Mesenchymal stem cell (in vitro differentiated cells and primary cell): ENCODE results near the gene PTCHD1. TPM values are rescaled to one million over a fixed set of nuclear protein-coding genes. Genes with fewer than 3 reads are reported as not detected.

Experiments
- DNase-seq: peaks from one replicate; pipeline ENCODE4 v3.0.0-alpha.2; 2013
- H2AFZ ChIP-seq: one replicate; pipeline ENCODE4 v1.6.1; 2013; ENCODE audit warnings: low read depth, mild to moderate bottlenecking, control low read depth, inconsistent platforms, low read length, moderate library complexity
- H2AK5ac ChIP-seq: 2 replicates; pipeline ENCODE4 v1.6.1; 2013; ENCODE audit warnings: low read length, moderate library complexity, mild to moderate bottlenecking, inconsistent platforms; ENCODE audit not compliant: severe bottlenecking
- H2BK120ac ChIP-seq: one replicate; pipeline ENCODE4 v1.6.1; 2013; ENCODE audit warnings: low read depth, mild to moderate bottlenecking, inconsistent platforms, low read length, moderate library complexity
- H2BK12ac ChIP-seq, 2 experiments: one replicate each; pipeline ENCODE4 v1.6.1; 2013; ENCODE audit warnings: inconsistent platforms in 2 of 2, low read length in 2 of 2, mild to moderate bottlenecking in 2 of 2, moderate library complexity in 2 of 2, control low read depth in 1 of 2
- H2BK15ac ChIP-seq: one replicate; pipeline ENCODE4 v1.6.1; 2013; ENCODE audit warnings: mild to moderate bottlenecking, low read depth, inconsistent platforms; ENCODE audit not compliant: poor library complexity, severe bottlenecking
- H2BK5ac ChIP-seq: 2 replicates; pipeline ENCODE4 v1.6.1; 2013; ENCODE audit warnings: low read depth, mild to moderate bottlenecking, low read length, control low read depth, inconsistent platforms; ENCODE audit not compliant: poor library complexity, severe bottlenecking
- H3K14ac ChIP-seq, 2 experiments: one replicate each; pipeline ENCODE4 v1.6.1; 2013; ENCODE audit warnings: inconsistent platforms in 2 of 2, low read length in 2 of 2, control low read depth in 1 of 2, mild to moderate bottlenecking in 1 of 2, moderate library complexity in 1 of 2
- H3K18ac ChIP-seq, 2 experiments: one replicate each; pipeline ENCODE4 v1.6.1; 2013; ENCODE audit warnings: inconsistent platforms in 2 of 2, low read length in 2 of 2, control low read depth in 1 of 2, low read depth in 1 of 2, mild to moderate bottlenecking in 1 of 2
- H3K23ac ChIP-seq, 2 experiments: one replicate each; pipeline ENCODE4 v1.6.1; 2013; ENCODE audit warnings: inconsistent platforms in 2 of 2, low read length in 2 of 2, mild to moderate bottlenecking in 2 of 2, moderate library complexity in 2 of 2, control low read depth in 1 of 2
- H3K27ac ChIP-seq: 2 replicates; pipeline ENCODE4 v1.5.1; 2013; ENCODE audit warnings: mild to moderate bottlenecking, moderate library complexity, low read length, control low read depth, inconsistent platforms; ENCODE audit not compliant: poor library complexity, severe bottlenecking
- H3K27me3 ChIP-seq, 2 experiments: 2 replicates each; pipeline versions ENCODE4 v1.6.1 to v1.7.0; 2013; ENCODE audit warnings: low read length in 2 of 2, mild to moderate bottlenecking in 2 of 2, moderate library complexity in 2 of 2, control low read depth in 1 of 2, inconsistent platforms in 1 of 2; ENCODE audit not compliant: control insufficient read depth in 1 of 2, insufficient read depth in 1 of 2
- H3K36me3 ChIP-seq, 2 experiments: 2 replicates each; pipeline versions ENCODE4 v1.6.1 to v1.7.0; 2013; ENCODE audit warnings: low read length in 2 of 2, control low read depth in 1 of 2, inconsistent platforms in 1 of 2, low read depth in 1 of 2, mild to moderate bottlenecking in 1 of 2; ENCODE audit not compliant: insufficient read depth in 2 of 2, control insufficient read depth in 1 of 2
- H3K4ac ChIP-seq, 2 experiments: one replicate each; pipeline ENCODE4 v1.6.1; 2013; ENCODE audit warnings: inconsistent platforms in 2 of 2, low read length in 2 of 2, mild to moderate bottlenecking in 2 of 2, moderate library complexity in 2 of 2, control low read depth in 1 of 2, low read depth in 1 of 2
- H3K4me1 ChIP-seq: 2 replicates; pipeline ENCODE4 v1.6.1; 2013; ENCODE audit warnings: low read depth, low read length, control low read depth; ENCODE audit not compliant: control insufficient read depth, insufficient read depth
- H3K4me2 ChIP-seq: 2 replicates; pipeline ENCODE4 v1.6.1; 2013; ENCODE audit warnings: low read length, mild to moderate bottlenecking, inconsistent platforms; ENCODE audit not compliant: poor library complexity, severe bottlenecking
- H3K4me3 ChIP-seq, 2 experiments: 2 replicates each; pipeline versions ENCODE4 v1.5.1 to v1.7.0; 2013; ENCODE audit warnings: low read length in 2 of 2, mild to moderate bottlenecking in 2 of 2, control low read depth in 1 of 2, low read depth in 1 of 2; ENCODE audit not compliant: insufficient read depth in 1 of 2
- H3K79me1 ChIP-seq: replicated peaks from 2 replicates; pipeline ENCODE4 v1.6.1; 2013; ENCODE audit warnings: mild to moderate bottlenecking, control low read depth, low read length, inconsistent platforms; ENCODE audit not compliant: poor library complexity, severe bottlenecking
- H3K9ac ChIP-seq: 2 replicates; pipeline ENCODE4 v1.7.0; 2013; ENCODE audit warnings: mild to moderate bottlenecking, low read length, moderate library complexity
- H3K9me3 ChIP-seq: 2 replicates; pipeline ENCODE4 v1.7.0; 2013; ENCODE audit warnings: mild to moderate bottlenecking, low read length; ENCODE audit not compliant: control insufficient read depth
- H4K8ac ChIP-seq: one replicate; pipeline ENCODE4 v1.6.1; 2013; ENCODE audit warnings: inconsistent platforms, mild to moderate bottlenecking, low read length, moderate library complexity
- H4K91ac ChIP-seq: one replicate; pipeline ENCODE4 v1.6.1; 2013; ENCODE audit warnings: mild to moderate bottlenecking, low read length, inconsistent platforms
- whole genome bisulfite sequencing: methylation state at CpG from one replicate; pipeline ENCODE4 v1.1.7; 2013; ENCODE audit warnings: mixed read lengths; 5-methylcytosine and 5-hydroxymethylcytosine counted together
- polyA plus RNA-seq, 2 experiments: library from polyadenylated mRNA; stranded (reverse); fragments of 200-250 nt; gene quantifications; one replicate each; pipeline ENCODE4 v1.2.3, GENCODE V29; 2013

PTCHD1 gene
- under 0.01 TPM for polyA plus RNA-seq (2013, experiment 1 of 2)
- polyA plus RNA-seq (2013, experiment 2 of 2) = 0.01 TPM

DNA sequence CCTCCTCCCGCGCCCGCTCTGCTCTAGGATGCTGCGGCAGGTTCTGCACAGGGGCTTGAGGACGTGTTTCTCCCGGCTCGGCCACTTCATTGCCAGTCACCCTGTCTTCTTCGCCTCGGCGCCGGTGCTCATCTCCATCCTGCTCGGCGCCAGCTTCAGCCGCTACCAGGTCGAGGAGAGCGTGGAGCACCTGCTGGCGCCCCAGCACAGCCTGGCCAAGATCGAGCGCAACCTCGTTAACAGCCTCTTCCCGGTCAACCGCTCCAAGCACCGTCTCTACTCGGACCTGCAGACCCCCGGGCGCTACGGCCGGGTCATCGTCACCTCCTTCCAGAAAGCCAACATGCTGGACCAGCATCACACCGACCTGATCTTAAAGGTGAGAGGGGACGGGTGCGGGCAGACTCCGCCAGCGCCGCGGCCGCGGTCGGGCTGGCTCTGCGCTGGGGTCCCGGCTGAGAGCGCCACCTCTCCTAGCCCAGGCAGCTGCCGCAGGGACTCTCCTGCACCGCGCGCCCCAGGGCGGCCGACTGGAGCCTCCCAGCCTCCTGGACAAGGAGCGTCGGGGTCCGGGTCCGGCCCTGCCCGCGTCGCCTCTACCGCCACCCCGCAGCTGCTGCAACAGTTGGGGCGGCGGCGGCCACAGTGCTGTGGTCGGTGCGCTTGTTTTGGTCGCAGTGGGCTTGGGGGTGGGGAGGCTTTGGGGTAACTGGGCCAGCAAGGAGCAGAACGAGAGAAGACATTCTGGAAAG is at the start of gene PTCHD1:
PTCHD1 (plus strand) TSS at position 2 of the 752 bp plus-strand sequence; CDS start at position 29, 27 bp downstream.
- no peak within 1 kb of the TSS for H3K4ac ChIP-seq
- no peak within 1 kb of the TSS for H2BK15ac ChIP-seq
- no peak within 1 kb of the TSS for H3K23ac ChIP-seq
- H3K18ac ChIP-seq = no peak within 1 kb of the TSS
- H2BK5ac ChIP-seq = no peak within 1 kb of the TSS
- peak within 1 kb of the TSS; percentile 65 for H3K4me2 ChIP-seq
- H2AFZ ChIP-seq = no peak within 1 kb of the TSS
- peak within 1 kb of the TSS in 1 of 2 experiments; percentile 24 for H3K4me3 ChIP-seq
- H3K79me1 ChIP-seq = no peaks in the 10 kb centered on the region
- WGBS = under 1% methylated on average over 35 of the region's 64 CpGs
- peaks cover 26% of the 10 kb centered on the region for H3K4me1 ChIP-seq
- no peak within 1 kb of the TSS for H4K91ac ChIP-seq
- H4K8ac ChIP-seq = no peak within 1 kb of the TSS
- no peak for DNase-seq
- no peak within 1 kb of the TSS for H2BK120ac ChIP-seq
- peaks cover 46 to 74% of the 10 kb centered on the region in 2 experiments for H3K27me3 ChIP-seq
- no peak within 1 kb of the TSS for H3K14ac ChIP-seq
- H2AK5ac ChIP-seq = no peak within 1 kb of the TSS
- H3K27ac ChIP-seq = no peak within 1 kb of the TSS
- no peak within 1 kb of the TSS for H3K9ac ChIP-seq
- no peaks in the 10 kb centered on the region for H3K9me3 ChIP-seq
- no peak within 1 kb of the TSS for H2BK12ac ChIP-seq
- H3K36me3 ChIP-seq = no peaks in the 10 kb centered on the region

DNA sequence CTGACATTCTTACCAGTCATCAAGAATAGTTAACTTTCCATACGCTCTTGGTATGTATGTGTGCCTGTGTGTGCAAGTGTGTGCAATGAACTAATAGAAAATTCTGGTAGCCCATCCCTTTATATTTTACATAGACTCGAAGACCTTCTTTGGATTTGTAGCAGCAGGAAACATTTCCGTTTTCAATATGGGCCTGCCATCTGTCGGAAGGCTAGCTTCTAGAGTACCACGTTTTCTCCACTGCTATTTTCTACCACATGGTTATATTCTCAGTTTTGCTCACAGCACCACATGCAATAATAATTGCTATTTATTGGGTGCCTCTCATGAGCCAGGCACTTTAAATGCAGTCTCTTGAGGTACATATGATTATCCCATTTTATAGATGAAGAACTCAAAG is 47.9 kb upstream of the PTCHD1 start:
- Histone ChIP-seq H3K27me3 (no peaks in the 10 kb centered on the region), H2BK120ac (no peak overlapping the region), H3K9ac (no peak overlapping the region), H3K79me1 (no peaks in the 10 kb centered on the region), H2BK15ac (no peak overlapping the region), H3K36me3 (no peaks in the 10 kb centered on the region), H2AK5ac (no peak overlapping the region), H3K4ac (no peak overlapping the region), H4K91ac (no peak overlapping the region), H3K23ac (no peak overlapping the region), H3K4me1 (no peaks in the 10 kb centered on the region), H3K9me3 (no peaks in the 10 kb centered on the region), H3K27ac (no peak overlapping the region), H4K8ac (no peak overlapping the region), H3K18ac (no peak overlapping the region), H2BK12ac (no peak overlapping the region), H2BK5ac (no peak overlapping the region), H2AFZ (no peak overlapping the region), H3K4me3 (no peak overlapping the region), H3K14ac (no peak overlapping the region), H3K4me2 (no peak overlapping the region)
- no peak for DNase-seq
- WGBS = 79% methylated on average over 3 of the region's 5 CpGs

DNA sequence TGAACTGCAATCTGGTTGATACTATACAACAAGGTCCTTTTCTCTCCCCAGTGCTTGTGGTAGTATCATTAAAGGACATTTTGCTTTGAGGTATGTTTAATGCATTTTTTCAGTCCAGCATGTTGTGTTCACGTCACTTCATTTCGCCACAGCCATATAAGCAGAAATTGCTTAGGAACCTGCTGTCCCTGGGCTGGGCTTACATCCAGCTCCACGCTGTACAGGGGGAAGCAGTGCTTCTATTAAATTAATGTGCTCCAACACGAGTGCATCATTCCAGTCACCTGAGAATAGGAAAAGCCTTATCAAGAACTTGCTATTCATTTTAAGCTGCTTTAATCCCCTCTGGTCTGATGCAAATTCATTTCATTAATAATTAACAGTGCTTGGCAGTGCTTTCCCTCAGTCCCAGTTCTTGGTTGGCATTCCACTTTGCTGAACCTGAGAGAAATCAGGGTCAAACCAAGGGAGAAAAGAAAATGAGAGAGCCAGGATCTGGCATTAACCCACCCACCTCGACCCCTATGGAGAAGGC is 47.4 kb upstream of the PTCHD1 start:
- Histone ChIP-seq H3K4me2 (no peak overlapping the region), H4K91ac (no peak overlapping the region), H2BK15ac (no peak overlapping the region), H3K23ac (no peak overlapping the region), H3K79me1 (no peaks in the 10 kb centered on the region), H3K27me3 (no peaks in the 10 kb centered on the region), H3K9me3 (no peaks in the 10 kb centered on the region), H2BK120ac (no peak overlapping the region), H3K36me3 (no peaks in the 10 kb centered on the region), H2AFZ (no peak overlapping the region), H3K18ac (no peak overlapping the region), H3K9ac (no peak overlapping the region), H3K4me1 (no peaks in the 10 kb centered on the region), H2BK5ac (no peak overlapping the region), H2AK5ac (no peak overlapping the region), H4K8ac (no peak overlapping the region), H3K14ac (no peak overlapping the region), H3K4me3 (no peak overlapping the region), H3K27ac (no peak overlapping the region), H2BK12ac (no peak overlapping the region), H3K4ac (no peak overlapping the region)
- WGBS = 97% methylated on average over 3 of the region's 5 CpGs
- no peak for DNase-seq

DNA sequence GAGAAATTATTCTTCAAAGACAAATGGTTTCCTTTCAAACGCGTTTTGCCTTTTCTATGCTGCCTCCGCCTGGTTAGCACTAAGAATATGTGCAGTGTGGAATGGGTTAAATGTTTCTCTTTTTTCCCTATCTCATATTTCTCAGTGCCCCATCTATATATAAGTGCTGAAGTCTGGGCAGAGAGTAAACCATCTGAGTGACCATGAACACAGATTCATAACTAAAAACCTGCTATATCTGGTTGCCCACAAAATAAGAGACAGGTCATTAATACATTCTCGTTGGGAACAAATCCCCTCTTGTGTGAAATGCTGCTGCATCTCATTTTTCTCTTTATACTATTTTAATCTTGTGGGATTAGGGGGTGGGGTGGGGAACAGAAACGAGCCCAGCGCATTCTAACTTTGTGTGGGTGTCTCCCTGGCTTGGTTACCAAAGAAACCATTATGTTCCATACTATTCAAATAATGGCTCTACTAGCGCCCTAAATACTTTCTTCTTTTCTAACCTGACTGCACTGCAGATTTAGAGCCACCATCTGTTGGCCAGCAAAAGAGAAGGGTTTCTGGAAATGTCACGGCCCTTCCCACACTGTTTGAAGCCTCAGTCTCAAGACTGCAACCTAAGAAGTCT is 42.2 kb upstream of the PTCHD1 start:
- 77% methylated on average over 4 of the region's 8 CpGs for whole genome bisulfite sequencing
- Histone ChIP-seq H4K8ac (no peak overlapping the region), H3K79me1 (no peaks in the 10 kb centered on the region)

More for the DNA sequence above, 42.2 kb upstream of the PTCHD1 start:
- no peak overlapping the region for H3K23ac ChIP-seq
- no peak overlapping the region for H2BK5ac ChIP-seq
- no peak overlapping the region for H3K9ac ChIP-seq
- no peak overlapping the region for H3K4ac ChIP-seq
- H2BK12ac ChIP-seq = no peak overlapping the region
- no peak overlapping the region for H3K27ac ChIP-seq
- no peak overlapping the region for H2BK120ac ChIP-seq
- no peaks in the 10 kb centered on the region for H3K9me3 ChIP-seq
- DNase-seq = no peak
- H4K91ac ChIP-seq = no peak overlapping the region
- H3K4me2 ChIP-seq = no peak overlapping the region
- peaks cover 3% of the 10 kb centered on the region for H3K4me1 ChIP-seq
- no peaks in the 10 kb centered on the region for H3K36me3 ChIP-seq
- no peak overlapping the region for H2AFZ ChIP-seq
- no peak overlapping the region for H3K18ac ChIP-seq
- no peak overlapping the region for H2BK15ac ChIP-seq
- H3K27me3 ChIP-seq = peaks cover 0 to 8% of the 10 kb centered on the region in 2 experiments
- no peak overlapping the region for H3K14ac ChIP-seq
- H3K4me3 ChIP-seq = no peak overlapping the region
- H2AK5ac ChIP-seq = no peak overlapping the region
